ENCODE data around the gene NME5.
"Not testable (repeated sequence)": the region's sequence is repeated elsewhere in the genome, so short reads cannot be mapped to it uniquely, and the experiment has no call there.

The NME5 gene

GRCh38 chr5:138070026-138070425, 69.2 kb downstream of the NME5 start:
- DNase-seq, result not testable (repeated sequence)

DNA sequence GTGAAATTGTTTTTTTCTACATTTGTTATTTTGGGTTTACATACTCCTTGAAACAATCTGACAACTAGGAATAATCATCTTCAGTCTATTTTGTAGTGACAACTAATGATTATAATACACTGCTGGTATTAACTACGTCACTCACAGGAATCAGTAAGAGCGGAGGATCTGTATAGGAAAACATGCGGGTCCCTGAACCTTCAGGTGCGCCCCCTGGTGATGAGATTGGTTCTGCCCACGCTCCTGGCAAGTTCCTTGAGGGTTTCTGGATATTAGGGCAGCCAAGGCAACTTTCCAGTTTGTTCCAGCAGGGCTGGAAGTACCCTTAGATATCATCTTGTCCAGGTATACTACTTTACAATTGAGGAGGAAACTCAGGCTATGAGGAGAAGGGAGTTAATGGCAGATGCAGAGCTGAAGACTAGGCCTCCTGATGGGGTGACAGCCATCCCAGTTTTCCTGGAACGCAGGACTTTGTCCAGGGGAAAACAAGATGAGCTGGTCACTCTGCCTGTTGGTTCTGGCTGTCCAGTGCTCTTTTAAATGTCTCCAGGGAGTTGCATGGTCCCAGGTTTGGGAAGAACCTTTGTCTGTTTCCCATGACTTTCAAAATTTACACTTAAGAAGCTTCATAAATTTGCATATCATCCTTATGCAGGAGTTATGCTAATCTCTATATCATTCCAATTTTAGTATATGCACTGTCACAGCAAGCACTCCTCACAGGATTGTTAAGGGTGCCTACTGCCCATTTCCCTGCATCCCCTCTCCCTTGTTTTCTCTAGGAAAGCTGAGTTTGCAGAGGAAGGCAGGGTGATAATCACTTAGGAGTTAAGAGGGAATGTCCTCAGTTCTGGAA, 70.3 kb downstream of the NME5 start:
- peak; percentile 60 for DNase-seq

GRCh38 chr5:138067945-138068344, 71.3 kb downstream of the NME5 start:
- no peak for DNase-seq
